ENCODE results near the gene BIRC2.

BIRC2 gene

GRCh38 chr11:102341844-102342318 is 5.1 kb upstream of the BIRC2 start:
- peak; percentile 87 for TF ChIP-seq CTCF (conservative IDR thresholded peaks at IDR 0.05; ENCODE audit: low read depth, low read length)

GRCh38 chr11:102343809-102344208 is 3.2 kb upstream of the BIRC2 start:
- no peak for DNase-seq (ENCODE audit: low read depth)
- no peak for TF ChIP-seq CTCF (conservative IDR thresholded peaks at IDR 0.05; ENCODE audit: low read depth, low read length)
- H3K4me3 ChIP-seq (ENCODE audit: low read depth, low read length) = no peak overlapping the region

More at GRCh38 chr11:102341844-102342318, 5.1 kb upstream of the BIRC2 start:
- DNase-seq (ENCODE audit: low read depth) = peak; percentile 93
- no peak overlapping the region for H3K4me3 ChIP-seq (ENCODE audit: low read depth, low read length)

GRCh38 chr11:102345904-102346303 is 1.1 kb upstream of the BIRC2 start:
- peak overlapping the region; percentile 89 for H3K4me3 ChIP-seq (ENCODE audit: low read depth, low read length)
- no peak for TF ChIP-seq CTCF (conservative IDR thresholded peaks at IDR 0.05; ENCODE audit: low read depth, low read length)
- peak; percentile 42 for DNase-seq (ENCODE audit: low read depth)

- peak; percentile 55 for DNase-seq (ENCODE audit: low read depth)
- H3K4me3 ChIP-seq (ENCODE audit: low read depth, low read length) = peak overlapping the region; percentile 89
- TF ChIP-seq CTCF (conservative IDR thresholded peaks at IDR 0.05; ENCODE audit: low read depth, low read length) = no peak
Measured at GRCh38 chr11:102346456-102346747, 612 bp upstream of the BIRC2 start.

GRCh38 chr11:102347462-102348370 is 702 bp downstream of the BIRC2 start:
- H3K4me3 ChIP-seq (ENCODE audit: low read depth, low read length) = peak overlapping the region; percentile 89
- DNase-seq (ENCODE audit: low read depth) = peak; percentile 53
- TF ChIP-seq CTCF (conservative IDR thresholded peaks at IDR 0.05; ENCODE audit: low read depth, low read length) = no peak

GRCh38 chr11:102357116-102357515 is 10.1 kb downstream of the BIRC2 start:
- TF ChIP-seq CTCF (conservative IDR thresholded peaks at IDR 0.05; ENCODE audit: low read depth, low read length) = no peak
- no peak for DNase-seq (ENCODE audit: low read depth)
- no peak overlapping the region for H3K4me3 ChIP-seq (ENCODE audit: low read depth, low read length)

- no peak for TF ChIP-seq CTCF (conservative IDR thresholded peaks at IDR 0.05; ENCODE audit: low read depth, low read length)
- no peak overlapping the region for H3K4me3 ChIP-seq (ENCODE audit: low read depth, low read length)
- DNase-seq (ENCODE audit: low read depth) = no peak
Measured at GRCh38 chr11:102359372-102359771, 12.4 kb downstream of the BIRC2 start.
